IMR-90 (cell line): ENCODE results near the gene CLDN8. TPM values are rescaled to one million over a fixed set of nuclear protein-coding genes. Genes with fewer than 3 reads are reported as not detected.

Experiments
- ATAC-seq: fragments of 200-7000 bp; cut with Tn5 transposase; 2 replicates; pipeline ENCODE4 v1.9.1; 2020; ENCODE audit warnings: low read depth, mild to moderate bottlenecking, moderate library complexity
- BruUV-seq: library from RNA; stranded (reverse); fragments of 400-500 nt; replicated peaks from 2 replicates; lab custom pipeline; 2021; lab: Mats Ljungman, UMichigan
- CTCF ChIA-PET: fragments of 300-600 bp; formaldehyde crosslinking; extraction: SDS; loops from one replicate; lab custom pipeline; 2021; ENCODE audit warnings: antibody characterized with exemption; lab: Yijun Ruan, JAX
- POLR2A ChIA-PET: fragments of 300-600 bp; sonication (Branson Sonifier 250); formaldehyde crosslinking; loops from one replicate; lab custom pipeline; 2022; ENCODE audit warnings: antibody characterized with exemption; ENCODE audit not compliant: unreplicated experiment; lab: Charles Lee
- DNase-seq: peaks from one replicate; pipeline ENCODE4 v3.0.0; 2013
- H2AFZ ChIP-seq: replicated peaks from 2 replicates; pipeline ENCODE3; 2013; ENCODE audit warnings: low read length, mild to moderate bottlenecking; ENCODE audit not compliant: poor library complexity
- H2AK5ac ChIP-seq: 2 replicates; pipeline ENCODE4 v1.6.1; 2013; ENCODE audit warnings: low read depth, low read length, inconsistent platforms
- H2AK9ac ChIP-seq: replicated peaks from 2 replicates; pipeline ENCODE3; 2013; ENCODE audit warnings: mild to moderate bottlenecking, low read depth, low read length, moderate library complexity; ENCODE audit not compliant: poor library complexity
- H2BK120ac ChIP-seq: 2 replicates; pipeline ENCODE4 v1.6.1; 2013; ENCODE audit warnings: low read depth, low read length, inconsistent platforms
- H2BK15ac ChIP-seq: 3 replicates; pipeline ENCODE4 v1.6.1; 2013; ENCODE audit warnings: low read depth, low read length, inconsistent platforms
- H2BK20ac ChIP-seq: 2 replicates; pipeline ENCODE4 v1.6.1; 2013; ENCODE audit warnings: low read depth, mild to moderate bottlenecking, inconsistent platforms, low read length, moderate library complexity
- H2BK5ac ChIP-seq: 2 replicates; pipeline ENCODE4 v1.6.1; 2013; ENCODE audit warnings: mild to moderate bottlenecking, low read depth, low read length, inconsistent platforms; ENCODE audit not compliant: poor library complexity, severe bottlenecking
- H3K14ac ChIP-seq: replicated peaks from 2 replicates; pipeline ENCODE4 v1.6.1; 2013; ENCODE audit warnings: low read depth, low read length, inconsistent platforms
- H3K18ac ChIP-seq: 2 replicates; pipeline ENCODE4 v1.6.1; 2013; ENCODE audit warnings: low read depth, low read length, control low read depth
- H3K23ac ChIP-seq: 2 replicates; pipeline ENCODE4 v1.6.1; 2013; ENCODE audit warnings: low read depth, low read length, inconsistent platforms
- H3K27ac ChIP-seq: 2 replicates; pipeline ENCODE4 v1.5.1; 2013; ENCODE audit warnings: mild to moderate bottlenecking, control low read depth, low read length; ENCODE audit not compliant: insufficient read depth
- H3K27me3 ChIP-seq: 2 replicates; pipeline ENCODE4 v1.6.1; 2013; ENCODE audit warnings: low read length; ENCODE audit not compliant: control insufficient read depth, insufficient read depth
- H3K36me3 ChIP-seq: 2 replicates; pipeline ENCODE4 v1.6.1; 2013; ENCODE audit warnings: low read length, mixed read lengths; ENCODE audit not compliant: control insufficient read depth, insufficient read depth
- H3K4ac ChIP-seq: 2 replicates; pipeline ENCODE4 v1.6.1; 2013; ENCODE audit warnings: low read depth, low read length, inconsistent platforms
- H3K4me1 ChIP-seq: 2 replicates; pipeline ENCODE4 v1.6.1; 2013; ENCODE audit warnings: low read length, mixed read lengths; ENCODE audit not compliant: control insufficient read depth, insufficient read depth
- H3K4me2 ChIP-seq: 2 replicates; pipeline ENCODE4 v1.6.1; 2013; ENCODE audit warnings: low read depth, mild to moderate bottlenecking, control low read depth, low read length, moderate library complexity
- H3K4me3 ChIP-seq: 2 replicates; pipeline ENCODE4 v1.5.1; 2013; ENCODE audit warnings: low read depth, mild to moderate bottlenecking, control low read depth, low read length, moderate library complexity; ENCODE audit not compliant: insufficient read depth
- H3K56ac ChIP-seq: 2 replicates; pipeline ENCODE4 v1.6.1; 2013; ENCODE audit warnings: low read length, inconsistent platforms; ENCODE audit not compliant: insufficient read depth; ENCODE audit errors: extremely low read depth
- H3K79me1 ChIP-seq, 2 experiments: 2 replicates each; pipeline ENCODE4 v1.6.1; 2013; ENCODE audit warnings: low read length in 2 of 2, inconsistent platforms in 1 of 2, low read depth in 1 of 2
- H3K9ac ChIP-seq: 2 replicates; pipeline ENCODE4 v1.6.1; 2013; ENCODE audit warnings: low read depth, low read length, control low read depth
- H3K9me1 ChIP-seq: 2 replicates; pipeline ENCODE4 v1.6.1; 2013; ENCODE audit warnings: low read length, inconsistent platforms; ENCODE audit not compliant: insufficient read depth
- H3K9me3 ChIP-seq: 2 replicates; pipeline ENCODE4 v1.6.1; 2013; ENCODE audit warnings: low read length; ENCODE audit not compliant: control insufficient read depth, insufficient read depth
- H4K20me1 ChIP-seq: 2 replicates; pipeline ENCODE4 v1.6.1; 2013; ENCODE audit warnings: low read length, inconsistent platforms; ENCODE audit not compliant: insufficient read depth
- H4K5ac ChIP-seq: 2 replicates; pipeline ENCODE4 v1.6.1; 2013; ENCODE audit warnings: mild to moderate bottlenecking, low read depth, low read length, control low read depth
- H4K8ac ChIP-seq, 2 experiments: 2 replicates each; pipeline ENCODE4 v1.6.1; 2013; ENCODE audit warnings: low read depth in 2 of 2, low read length in 2 of 2, control low read depth in 1 of 2, inconsistent platforms in 1 of 2
- H4K91ac ChIP-seq: 2 replicates; pipeline ENCODE4 v1.6.1; 2013; ENCODE audit warnings: low read depth, low read length, inconsistent platforms; ENCODE audit not compliant: insufficient read depth
- BHLHE40 ChIP-seq: fragments of 150-350 bp; IDR thresholded peaks from 2 replicates; pipeline ENCODE4 v1.6.1; 2016; ENCODE audit warnings: mild to moderate bottlenecking, low read depth, low read length
- CEBPB ChIP-seq: IDR thresholded peaks from 2 replicates; pipeline ENCODE4 v1.6.1; 2012; ENCODE audit warnings: low read depth, low read length, improper control_type of control experiment
- FOS ChIP-seq: fragments of 150-350 bp; IDR thresholded peaks from 2 replicates; pipeline ENCODE4 v1.6.1; 2016; ENCODE audit warnings: low read depth, low read length
- MAFK ChIP-seq: IDR thresholded peaks from 2 replicates; pipeline ENCODE4 v1.6.1; 2012; ENCODE audit warnings: low read depth, low read length, improper control_type of control experiment
- NFE2L2 ChIP-seq: fragments of 150-350 bp; IDR thresholded peaks from 2 replicates; pipeline ENCODE4 v1.6.1; 2016; ENCODE audit warnings: low read depth, mild to moderate bottlenecking, low read length
- POLR2A ChIP-seq: IDR thresholded peaks from 2 replicates; pipeline ENCODE4 v1.6.1; 2012; ENCODE audit warnings: mild to moderate bottlenecking, low read depth, low read length
- RAD21 ChIP-seq: IDR thresholded peaks from 2 replicates; pipeline ENCODE4 v1.6.1; 2012; ENCODE audit warnings: low read length, improper control_type of control experiment
- RFX5 ChIP-seq: IDR thresholded peaks from 2 replicates; pipeline ENCODE4 v1.8.0; 2012; ENCODE audit warnings: low read depth, mild to moderate bottlenecking, low read length, moderate library complexity
- SMC3 ChIP-seq: fragments of 150-350 bp; IDR thresholded peaks from 2 replicates; pipeline ENCODE4 v1.6.1; 2016; ENCODE audit warnings: low read depth, mild to moderate bottlenecking, antibody characterized with exemption, low read length, moderate library complexity
- WGBS, 2 experiments: methylation state at CpG; one replicate each; pipeline versions ENCODE4 v1.1.5 to v1.1.7; 2013; ENCODE audit warnings: missing lambda C conversion rate in 2 of 2; ENCODE audit not compliant: insufficient read length in 1 of 2; ENCODE audit errors: extremely low coverage in 2 of 2; 5-methylcytosine and 5-hydroxymethylcytosine counted together
- dilution Hi-C: fragments of 300-500 bp; cut with HindIII; formaldehyde crosslinking; loops from one replicate; pipeline ENCODE4 v1.14.3; 2018; ENCODE audit warnings: low sequenced_read_pairs; ENCODE audit not compliant: unreplicated experiment
- in situ Hi-C: fragments of 300-500 bp; cut with MboI; formaldehyde crosslinking; loops from 3 replicates; pipeline ENCODE4 v1.14.3; 2019; ENCODE audit warnings: low sequenced_read_pairs, inconsistent platforms, mixed read lengths
- intact Hi-C: fragments of 100-400 bp; cut with micrococcal nuclease; formaldehyde crosslinking; loops from 2 replicates; pipeline ENCODE4 v1.10.0; 2022
- polyA plus RNA-seq, 3 experiments: library from polyadenylated mRNA; depleted of rRNA; stranded (reverse); fragments of >200 nt; gene quantifications; 2 replicates each; pipeline ENCODE4 v1.2.3, GENCODE V29; 2012; ENCODE audit warnings: low replicate concordance in 1 of 3
- total RNA-seq: library from RNA; depleted of rRNA; stranded (reverse); fragments of >200 nt; gene quantifications from 2 replicates; pipeline ENCODE4 v1.2.3, GENCODE V29; 2012
- TF ChIP-seq, protein P1 (sequence below): conservative IDR thresholded peaks from 2 replicates; pipeline ENCODE4 v1.5.1; 2012; ENCODE audit warnings: mild to moderate bottlenecking, low read depth, low read length, improper control_type of control experiment
- TF ChIP-seq, protein P2 (sequence below): fragments of 150-350 bp; IDR thresholded peaks from 2 replicates; pipeline ENCODE4 v1.6.1; 2017; ENCODE audit warnings: mild to moderate bottlenecking, antibody characterized with exemption, low read length, low read depth

Gene CLDN8
- total and polyA plus RNA-seq, 2 of the 4 experiments (the other 2 are of a cell fraction) = not detected

DNA sequence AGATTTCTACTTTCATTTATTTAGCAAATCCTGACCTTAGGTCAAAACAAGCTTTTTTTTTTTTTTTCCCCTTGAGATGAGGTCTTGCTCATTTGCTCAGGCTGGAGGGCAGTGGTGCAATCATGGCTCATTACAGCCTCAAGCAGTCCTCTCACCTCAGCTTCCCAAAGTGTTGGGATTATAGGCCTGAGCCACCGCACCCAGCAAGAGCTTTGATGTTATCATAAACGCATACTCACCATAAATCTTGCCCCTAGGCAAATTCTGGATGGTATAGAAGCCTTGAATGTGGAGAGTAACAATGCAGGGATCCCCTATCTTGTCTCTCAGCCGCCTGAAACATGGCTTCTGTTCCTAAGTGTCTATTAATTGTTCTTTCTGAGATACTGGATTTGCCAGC is 24.8 kb upstream of the CLDN8 start:
- no TSS peak for BruUV-seq
- Histone ChIP-seq H2BK20ac (no peak overlapping the region), H3K56ac (no peak overlapping the region), H3K79me1 (no peaks in the 10 kb centered on the region), H2BK5ac (no peak overlapping the region), H3K27ac (no peak overlapping the region), H4K8ac (no peak overlapping the region), H2AK9ac (no peak overlapping the region), H3K14ac (no peak overlapping the region), H2BK120ac (no peak overlapping the region), H2BK15ac (no peak overlapping the region), H4K20me1 (no peaks in the 10 kb centered on the region), H2AK5ac (no peak overlapping the region), H3K18ac (no peak overlapping the region), H3K23ac (no peak overlapping the region), H3K36me3 (no peaks in the 10 kb centered on the region), H4K5ac (no peak overlapping the region), H3K27me3 (no peaks in the 10 kb centered on the region), H3K4ac (no peak overlapping the region), H3K4me1 (no peaks in the 10 kb centered on the region), H3K9ac (no peak overlapping the region), H3K9me3 (peaks cover 2% of the 10 kb centered on the region; the same call in 1 of the 2 replicates), H3K9me1 (no peaks in the 10 kb centered on the region), H2AFZ (no peak overlapping the region), H3K4me2 (no peak overlapping the region), H4K91ac (no peak overlapping the region), H3K4me3 (no peak overlapping the region)
- CTCF ChIA-PET = no interaction called here
- DNase-seq = no peak
- in situ Hi-C loops (no loop called here), intact Hi-C loops (no loop called here), dilution Hi-C loops (no loop called here)
- TF ChIP-seq, protein P1, sequence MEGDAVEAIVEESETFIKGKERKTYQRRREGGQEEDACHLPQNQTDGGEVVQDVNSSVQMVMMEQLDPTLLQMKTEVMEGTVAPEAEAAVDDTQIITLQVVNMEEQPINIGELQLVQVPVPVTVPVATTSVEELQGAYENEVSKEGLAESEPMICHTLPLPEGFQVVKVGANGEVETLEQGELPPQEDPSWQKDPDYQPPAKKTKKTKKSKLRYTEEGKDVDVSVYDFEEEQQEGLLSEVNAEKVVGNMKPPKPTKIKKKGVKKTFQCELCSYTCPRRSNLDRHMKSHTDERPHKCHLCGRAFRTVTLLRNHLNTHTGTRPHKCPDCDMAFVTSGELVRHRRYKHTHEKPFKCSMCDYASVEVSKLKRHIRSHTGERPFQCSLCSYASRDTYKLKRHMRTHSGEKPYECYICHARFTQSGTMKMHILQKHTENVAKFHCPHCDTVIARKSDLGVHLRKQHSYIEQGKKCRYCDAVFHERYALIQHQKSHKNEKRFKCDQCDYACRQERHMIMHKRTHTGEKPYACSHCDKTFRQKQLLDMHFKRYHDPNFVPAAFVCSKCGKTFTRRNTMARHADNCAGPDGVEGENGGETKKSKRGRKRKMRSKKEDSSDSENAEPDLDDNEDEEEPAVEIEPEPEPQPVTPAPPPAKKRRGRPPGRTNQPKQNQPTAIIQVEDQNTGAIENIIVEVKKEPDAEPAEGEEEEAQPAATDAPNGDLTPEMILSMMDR = no peak
- TF ChIP-seq POLR2A (no peak), SMC3 (no peak), MAFK (no peak), BHLHE40 (no peak), NFE2L2 (no peak), FOS (no peak), RFX5 (no peak), RAD21 (no peak), CEBPB (no peak)
- TF ChIP-seq, protein P2, sequence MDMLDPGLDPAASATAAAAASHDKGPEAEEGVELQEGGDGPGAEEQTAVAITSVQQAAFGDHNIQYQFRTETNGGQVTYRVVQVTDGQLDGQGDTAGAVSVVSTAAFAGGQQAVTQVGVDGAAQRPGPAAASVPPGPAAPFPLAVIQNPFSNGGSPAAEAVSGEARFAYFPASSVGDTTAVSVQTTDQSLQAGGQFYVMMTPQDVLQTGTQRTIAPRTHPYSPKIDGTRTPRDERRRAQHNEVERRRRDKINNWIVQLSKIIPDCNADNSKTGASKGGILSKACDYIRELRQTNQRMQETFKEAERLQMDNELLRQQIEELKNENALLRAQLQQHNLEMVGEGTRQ = no peak
- POLR2A ChIA-PET = no interaction called here
- no peak for ATAC-seq
- WGBS, 2 experiments = no CpG with 5 or more reads among the region's 3 CpGs
